Panc1 (cell line): ENCODE measurements around the gene PITPNM2. TPM values are rescaled to one million over a fixed set of nuclear protein-coding genes. Genes with fewer than 3 reads are reported as not detected.

Experiments used
- ATAC-seq: fragments of 200-7000 bp; cut with Tn5 transposase; 2 replicates; pipeline ENCODE4 v1.9.1; 2020; ENCODE audit warnings: mild to moderate bottlenecking, moderate library complexity
- BruUV-seq: library from RNA; stranded (reverse); fragments of 400-500 nt; replicated peaks from 2 replicates; lab custom pipeline; 2021; lab: Mats Ljungman, UMichigan
- CTCF ChIA-PET: fragments of 300-600 bp; sonication (Branson Sonifier 250); formaldehyde crosslinking; loops from one replicate; lab custom pipeline; 2022; ENCODE audit warnings: antibody characterized with exemption; lab: Charles Lee
- POLR2A ChIA-PET: fragments of 300-600 bp; sonication (Branson Sonifier 250); formaldehyde crosslinking; loops from one replicate; lab custom pipeline; 2022; ENCODE audit warnings: antibody characterized with exemption; lab: Charles Lee
- DNase-seq: peaks from one replicate; pipeline ENCODE4 v3.0.0-alpha.2; 2010; ENCODE audit warnings: low read depth, low spot score
- H3K27ac ChIP-seq: 2 replicates; pipeline ENCODE4 v1.5.1; 2011; ENCODE audit warnings: mild to moderate bottlenecking, low read length, inconsistent platforms
- H3K27me3 ChIP-seq: fragments of 200-500 bp; sonication (Bioruptor generic); 2 replicates; pipeline ENCODE4 v1.6.0; 2014; ENCODE audit warnings: low read length, inconsistent platforms; ENCODE audit not compliant: control insufficient read depth, insufficient read depth
- H3K36me3 ChIP-seq: fragments of 200-500 bp; sonication (Bioruptor generic); 2 replicates; pipeline ENCODE4 v1.5.1; 2014; ENCODE audit warnings: inconsistent platforms, mild to moderate bottlenecking, low read length, moderate library complexity; ENCODE audit not compliant: control insufficient read depth, insufficient read depth
- H3K4me1 ChIP-seq: 2 replicates; pipeline ENCODE4 v1.5.1; 2011; ENCODE audit warnings: inconsistent platforms, mild to moderate bottlenecking, low read length, moderate library complexity; ENCODE audit not compliant: control insufficient read depth, insufficient read depth
- H3K4me3 ChIP-seq, 2 experiments: 2 replicates each; pipeline ENCODE4 v1.5.1; 2011 to 2012; ENCODE audit warnings: low read depth in 2 of 2, low read length in 2 of 2, mild to moderate bottlenecking in 2 of 2, inconsistent platforms in 1 of 2, moderate library complexity in 1 of 2
- H3K9me3 ChIP-seq: fragments of 200-500 bp; sonication (Bioruptor generic); 2 replicates; pipeline ENCODE4 v1.5.1; 2014; ENCODE audit warnings: low read depth, mild to moderate bottlenecking, inconsistent platforms, low read length, moderate library complexity; ENCODE audit not compliant: control insufficient read depth, insufficient read depth
- CTCF ChIP-seq: fragments of 450-650 bp; IDR thresholded peaks from 2 replicates; pipeline ENCODE4 v1.5.1; 2017; ENCODE audit warnings: mild to moderate bottlenecking
- POLR2AphosphoS5 ChIP-seq: IDR thresholded peaks from 2 replicates; pipeline ENCODE4 v1.6.1; 2012; ENCODE audit warnings: mild to moderate bottlenecking, low read depth, low read length, moderate library complexity
- REST ChIP-seq, 2 experiments: IDR thresholded peaks; 2 replicates each; pipeline ENCODE4 v1.6.1; 2011 to 2012; ENCODE audit warnings: low read depth in 2 of 2, control low read depth in 1 of 2, low read length in 1 of 2, mild to moderate bottlenecking in 1 of 2, moderate library complexity in 1 of 2; ENCODE audit not compliant: insufficient read depth in 1 of 2
- SIN3A ChIP-seq: IDR thresholded peaks from 2 replicates; pipeline ENCODE4 v1.6.1; 2012; ENCODE audit warnings: low read depth, mild to moderate bottlenecking, low read length, moderate library complexity, borderline replicate concordance; ENCODE audit not compliant: insufficient read depth
- TCF7L2 ChIP-seq: IDR thresholded peaks from 2 replicates; pipeline ENCODE4 v1.6.1; 2011; ENCODE audit warnings: mild to moderate bottlenecking, low read depth, low read length, inconsistent platforms
- in situ Hi-C: cut with HindIII; loops from 2 replicates; pipeline ENCODE4 v1.10.0; 2016; ENCODE audit warnings: low sequenced_read_pairs, low pct_unique_long_range_greater_than_20kb
- intact Hi-C: fragments of 100-400 bp; cut with micrococcal nuclease; formaldehyde crosslinking; loops from one replicate; pipeline ENCODE4 v1.10.0; 2022; ENCODE audit not compliant: unreplicated experiment
- total RNA-seq: library from RNA; stranded (reverse); gene quantifications from one replicate; pipeline ENCODE4 v1.2.1, GENCODE V29; 2021; ENCODE audit not compliant: unreplicated experiment

PITPNM2 gene
- total RNA-seq, 1 experiment from 2014 or later = 26.4 TPM

GRCh38 chr12:123113026-123113425 lies 37.9 kb downstream of the PITPNM2 start:
- no peaks in the 10 kb centered on the region for H3K27me3 ChIP-seq
- ChIA-PET CTCF (no interaction called here), POLR2A (no interaction called here)
- H3K36me3 ChIP-seq = no peaks in the 10 kb centered on the region
- no peak overlapping the region for H3K27ac ChIP-seq
- no peaks in the 10 kb centered on the region for H3K9me3 ChIP-seq
- intact Hi-C loops = no loop called here
- ATAC-seq = no peak
- in situ Hi-C loops = no loop called here
- no peaks in the 10 kb centered on the region; the same call in none of the 2 replicates for H3K4me1 ChIP-seq
- H3K4me3 ChIP-seq = no peak overlapping the region
- TF ChIP-seq POLR2AphosphoS5 = no peak
- 0 out of 4 replicates have a peak, but pooled peaks of 1 of the 2 experiments have one; percentile 41 for TF ChIP-seq REST (IDR thresholded peaks at IDR 0.05; ENCODE audit: insufficient read depth in 1 of 2, low read depth in 2 of 2, low read length in 1 of 2)
- TF ChIP-seq TCF7L2 = no peak
- no peak for TF ChIP-seq CTCF
- TF ChIP-seq SIN3A = no peak
- no peak for DNase-seq
- no TSS peak for BruUV-seq

DNA sequence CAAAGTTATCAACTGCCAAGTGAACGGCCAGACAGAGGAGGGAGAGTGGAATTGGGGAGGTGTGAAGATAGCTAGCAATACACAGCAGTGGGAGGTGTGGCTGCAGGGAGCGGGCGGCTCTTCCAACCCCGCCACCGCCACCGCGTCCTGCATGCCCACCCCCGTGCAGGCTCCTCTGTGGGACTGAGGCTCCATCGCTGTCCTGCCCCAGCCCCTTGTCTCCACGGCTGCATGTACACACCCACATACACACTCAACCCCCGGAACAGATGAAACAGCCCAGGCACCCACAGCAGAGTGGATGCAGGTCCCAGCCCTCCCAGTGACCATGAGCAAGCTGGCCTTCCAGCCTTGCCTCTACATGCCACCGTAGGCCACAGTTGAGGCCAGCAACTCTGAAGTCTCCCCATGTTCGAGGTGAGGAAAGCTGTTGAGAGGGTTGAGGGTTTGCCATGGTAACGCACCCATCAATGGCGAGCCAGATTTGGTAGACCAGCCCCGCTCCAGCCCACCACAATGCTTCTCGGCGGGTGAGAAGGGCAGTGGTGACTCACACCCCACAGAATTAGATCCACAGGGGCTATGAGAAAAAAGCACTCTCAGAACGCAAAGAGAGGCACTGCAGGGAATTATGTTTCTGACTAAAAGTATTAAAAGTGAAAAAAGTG lies 39.3 kb downstream of the PITPNM2 start:
- ChIA-PET CTCF (no interaction called here), POLR2A (no interaction called here)
- Histone ChIP-seq H3K9me3 (no peaks in the 10 kb centered on the region), H3K36me3 (no peaks in the 10 kb centered on the region), H3K4me1 (no peaks in the 10 kb centered on the region; the same call in none of the 2 replicates), H3K27ac (no peak overlapping the region), H3K27me3 (no peaks in the 10 kb centered on the region), H3K4me3 (no peak overlapping the region)
- BruUV-seq = no TSS peak
- intact Hi-C loops (no loop called here), in situ Hi-C loops (no loop called here)
- DNase-seq (no peak), ATAC-seq (0 out of 2 replicates have a peak, but pooled peaks have one; percentile 5)
- no peak for TF ChIP-seq REST (IDR thresholded peaks at IDR 0.05; ENCODE audit: insufficient read depth in 1 of 2, low read depth in 2 of 2, low read length in 1 of 2)
- TF ChIP-seq POLR2AphosphoS5 = no peak
- no peak for TF ChIP-seq TCF7L2
- TF ChIP-seq CTCF = no peak
- TF ChIP-seq SIN3A = no peak
